GM06990 (cell line): ENCODE results near the gene HOXA3.

ENCODE experiments used
- DNase-seq: peaks from one replicate; pipeline ENCODE4 v3.0.0-alpha.2; 2011; ENCODE audit not compliant: insufficient read length; ENCODE audit errors: extremely low read depth
- H3K27me3 ChIP-seq: replicated peaks from 2 replicates; pipeline ENCODE4 v1.6.0; 2011; ENCODE audit warnings: low read length; ENCODE audit not compliant: control insufficient read depth, insufficient read depth
- H3K36me3 ChIP-seq: 2 replicates; pipeline ENCODE4 v1.5.1; 2011; ENCODE audit warnings: low read length; ENCODE audit not compliant: control insufficient read depth, insufficient read depth
- H3K4me3 ChIP-seq: replicated peaks from 2 replicates; pipeline ENCODE4 v1.5.1; 2011; ENCODE audit warnings: low read depth, mild to moderate bottlenecking, control low read depth, low read length
- TF ChIP-seq, protein P1 (sequence below): IDR thresholded peaks from 2 replicates; pipeline ENCODE4 v1.5.1; 2011; ENCODE audit warnings: low read length, control low read depth, mild to moderate bottlenecking, inconsistent platforms; ENCODE audit not compliant: insufficient read depth, poor library complexity, severe bottlenecking

Gene HOXA3

GRCh38 chr7:27134392-27134791, 18.0 kb downstream of the HOXA3 start:
- no peak for DNase-seq
- TF ChIP-seq, protein P1, sequence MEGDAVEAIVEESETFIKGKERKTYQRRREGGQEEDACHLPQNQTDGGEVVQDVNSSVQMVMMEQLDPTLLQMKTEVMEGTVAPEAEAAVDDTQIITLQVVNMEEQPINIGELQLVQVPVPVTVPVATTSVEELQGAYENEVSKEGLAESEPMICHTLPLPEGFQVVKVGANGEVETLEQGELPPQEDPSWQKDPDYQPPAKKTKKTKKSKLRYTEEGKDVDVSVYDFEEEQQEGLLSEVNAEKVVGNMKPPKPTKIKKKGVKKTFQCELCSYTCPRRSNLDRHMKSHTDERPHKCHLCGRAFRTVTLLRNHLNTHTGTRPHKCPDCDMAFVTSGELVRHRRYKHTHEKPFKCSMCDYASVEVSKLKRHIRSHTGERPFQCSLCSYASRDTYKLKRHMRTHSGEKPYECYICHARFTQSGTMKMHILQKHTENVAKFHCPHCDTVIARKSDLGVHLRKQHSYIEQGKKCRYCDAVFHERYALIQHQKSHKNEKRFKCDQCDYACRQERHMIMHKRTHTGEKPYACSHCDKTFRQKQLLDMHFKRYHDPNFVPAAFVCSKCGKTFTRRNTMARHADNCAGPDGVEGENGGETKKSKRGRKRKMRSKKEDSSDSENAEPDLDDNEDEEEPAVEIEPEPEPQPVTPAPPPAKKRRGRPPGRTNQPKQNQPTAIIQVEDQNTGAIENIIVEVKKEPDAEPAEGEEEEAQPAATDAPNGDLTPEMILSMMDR = no peak
- no peak overlapping the region for H3K4me3 ChIP-seq

DNA sequence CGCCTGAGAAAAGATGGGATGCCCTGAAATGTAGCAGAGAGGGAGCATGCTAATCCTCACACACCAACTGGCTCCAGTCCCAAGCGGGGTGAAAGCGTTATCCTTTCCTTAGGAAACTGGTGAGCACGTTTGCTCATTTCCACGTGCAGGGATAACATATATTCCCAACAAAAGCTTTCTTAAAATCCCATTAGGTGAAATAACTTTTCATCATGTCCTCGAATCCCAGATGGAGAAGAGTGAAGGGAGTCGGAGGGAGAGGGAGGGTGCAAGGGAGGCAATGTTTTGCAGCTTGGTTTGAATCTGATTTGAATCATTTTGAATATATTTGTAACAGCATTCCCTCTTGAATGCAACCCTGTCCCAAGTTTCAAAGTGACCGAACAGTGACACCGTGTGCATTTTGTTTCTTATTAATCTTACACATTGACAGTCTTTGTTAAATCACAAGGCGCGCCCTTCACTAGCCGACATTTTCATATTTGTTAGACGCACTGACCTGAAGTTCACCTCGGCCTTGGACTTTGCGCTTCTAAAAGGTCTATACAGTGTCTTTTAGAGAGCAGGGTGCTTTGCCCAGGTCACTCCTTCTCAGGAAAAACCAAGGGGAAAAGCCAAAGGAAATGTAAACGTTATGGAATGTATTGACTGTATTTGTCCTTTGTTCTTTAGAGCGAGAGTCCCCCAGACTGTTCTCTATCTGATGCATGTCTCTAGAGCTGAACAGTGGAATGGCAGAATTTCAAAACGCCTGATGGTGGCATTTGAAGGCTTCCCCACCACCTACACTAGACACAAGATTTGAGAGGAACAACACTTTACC, 18.8 kb downstream of the HOXA3 start:
- Histone ChIP-seq H3K4me3 (no peak overlapping the region), H3K36me3 (no peaks in the 10 kb centered on the region), H3K27me3 (no peaks in the 10 kb centered on the region)
- DNase-seq = no peak
- TF ChIP-seq, protein P1 = no peak

More at GRCh38 chr7:27134392-27134791, 18.0 kb downstream of the HOXA3 start:
- Histone ChIP-seq H3K36me3 (no peaks in the 10 kb centered on the region), H3K27me3 (no peaks in the 10 kb centered on the region)

DNA sequence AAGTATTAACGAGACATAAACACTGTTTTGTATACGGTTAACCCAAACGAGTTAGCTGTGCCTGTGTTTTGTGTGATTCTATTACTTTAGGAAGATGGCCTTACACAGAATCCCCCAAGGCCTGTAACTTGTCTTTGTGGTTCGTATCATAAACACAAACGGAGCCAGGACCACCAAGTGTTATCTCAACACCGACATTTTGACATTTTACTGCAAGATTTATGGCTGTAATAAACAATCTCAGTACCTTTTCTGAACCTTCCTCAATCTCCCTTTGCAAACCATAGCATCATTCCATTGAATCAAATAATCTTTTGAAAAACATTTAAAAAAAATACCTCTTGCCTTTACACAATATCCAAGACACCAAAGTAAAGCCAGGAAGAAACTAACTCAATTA, 19.4 kb downstream of the HOXA3 start:
- no peaks in the 10 kb centered on the region for H3K27me3 ChIP-seq
- no peak for DNase-seq
- no peak overlapping the region for H3K4me3 ChIP-seq
- H3K36me3 ChIP-seq = no peaks in the 10 kb centered on the region
- TF ChIP-seq, protein P1 = no peak

DNA sequence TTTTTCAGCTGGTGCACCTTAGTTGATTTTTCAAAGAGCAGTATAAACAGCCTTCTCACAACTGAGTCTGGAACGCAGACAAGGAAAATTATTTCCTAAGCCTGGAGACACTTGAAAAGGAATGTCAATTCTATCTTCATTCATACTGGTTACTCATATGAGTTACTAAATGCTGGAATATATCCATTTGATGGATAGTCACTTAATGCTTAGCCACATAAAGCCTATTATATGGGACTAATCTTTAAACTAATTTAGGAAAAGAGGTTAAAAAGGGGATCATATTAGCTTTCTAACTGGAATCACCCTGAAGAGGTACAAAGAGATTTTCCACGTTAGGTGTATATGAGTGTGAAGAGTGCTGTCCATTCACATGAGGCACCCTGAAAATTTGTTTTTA, 20.2 kb downstream of the HOXA3 start:
- no peak for DNase-seq
- TF ChIP-seq, protein P1 = no peak
- Histone ChIP-seq H3K27me3 (no peaks in the 10 kb centered on the region), H3K36me3 (no peaks in the 10 kb centered on the region), H3K4me3 (no peak overlapping the region)

DNA sequence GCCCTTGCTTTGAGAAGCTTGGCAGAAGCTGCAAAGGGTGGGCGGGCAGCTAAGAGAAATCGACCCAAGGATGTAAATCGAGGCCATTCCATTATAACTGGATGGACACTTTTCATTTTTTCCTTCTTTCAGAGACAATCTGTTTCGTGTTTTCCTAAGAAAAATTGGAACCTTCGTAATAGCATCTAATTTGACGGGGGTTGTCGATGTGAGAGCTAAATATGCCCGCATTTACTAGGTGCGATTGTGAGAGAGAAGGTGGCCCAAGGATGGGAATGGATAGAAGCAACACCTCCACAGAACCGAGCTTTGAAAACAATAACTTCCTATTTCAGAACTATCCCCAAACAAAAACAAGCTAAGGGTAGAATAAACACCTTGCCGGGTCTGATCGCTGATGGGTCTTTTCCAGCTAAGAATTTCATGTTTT, 21.0 kb downstream of the HOXA3 start:
- TF ChIP-seq, protein P1 = no peak
- H3K27me3 ChIP-seq = no peaks in the 10 kb centered on the region
- no peak for DNase-seq
- no peak overlapping the region for H3K4me3 ChIP-seq
- H3K36me3 ChIP-seq = no peaks in the 10 kb centered on the region
